Measurements from ENCODE around the gene TMEM151A.

The TMEM151A gene

GRCh38 chr11:66336234-66337102, 44.8 kb downstream of the TMEM151A start, which contains the start of gene RIN1:
Gene RIN1, minus strand, starts transcription at chr11:66336434. Its CDS starts 32 bp downstream, at chr11:66336402.
- DNase-seq (ENCODE audit: low read depth, low spot score), result peak; percentile 90

DNA sequence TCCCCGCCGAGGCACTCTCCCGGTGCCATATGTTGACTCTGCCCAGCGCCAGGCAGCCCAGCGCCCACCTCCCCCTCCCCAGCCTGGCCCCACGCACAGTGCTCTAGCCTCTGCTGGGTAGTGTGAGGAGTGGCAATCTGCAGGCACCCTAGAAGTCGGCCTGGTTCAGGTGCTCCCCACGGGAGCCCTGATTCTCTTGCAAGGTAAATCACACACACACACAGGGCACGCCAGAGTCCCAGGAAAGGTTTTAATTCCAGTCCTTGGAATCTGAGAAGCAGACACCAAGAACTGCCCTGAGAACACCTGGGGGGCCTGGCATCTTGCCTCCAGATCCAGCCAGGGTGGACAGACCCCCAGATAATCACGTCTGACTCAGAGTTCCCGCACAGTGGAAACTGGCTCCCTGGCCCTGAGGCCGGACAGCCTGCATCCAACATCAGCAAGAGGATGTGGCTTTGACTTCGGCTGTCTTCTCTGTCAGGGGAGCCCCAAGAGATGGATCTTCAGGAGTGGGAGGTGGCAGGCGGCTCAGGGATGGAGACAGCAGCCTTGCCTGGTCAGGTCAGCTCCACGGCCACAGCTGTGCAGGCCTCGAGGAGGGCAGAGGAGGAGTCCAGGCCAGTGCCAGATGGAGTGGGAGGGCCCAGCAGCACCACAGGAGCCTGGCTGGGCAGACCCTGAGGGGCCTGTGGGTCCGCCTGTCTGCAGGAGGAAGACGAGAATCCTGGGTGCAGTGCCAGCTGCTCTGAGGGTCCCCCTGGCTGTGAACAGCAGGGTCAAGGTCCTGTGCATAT, 45.6 kb downstream of the TMEM151A start:
- DNase-seq (ENCODE audit: low read depth, low spot score), result peak; percentile 48

GRCh38 chr11:66338276-66339161, 46.8 kb downstream of the TMEM151A start:
- DNase-seq (ENCODE audit: low read depth, low spot score), result no peak

GRCh38 chr11:66339162-66339675, 47.5 kb downstream of the TMEM151A start:
- DNase-seq (ENCODE audit: low read depth, low spot score), result no peak

GRCh38 chr11:66339686-66340483, 48.2 kb downstream of the TMEM151A start:
- DNase-seq (ENCODE audit: low read depth, low spot score), result no peak

GRCh38 chr11:66340596-66341501, 49.2 kb downstream of the TMEM151A start:
- DNase-seq (ENCODE audit: low read depth, low spot score), result no peak

DNA sequence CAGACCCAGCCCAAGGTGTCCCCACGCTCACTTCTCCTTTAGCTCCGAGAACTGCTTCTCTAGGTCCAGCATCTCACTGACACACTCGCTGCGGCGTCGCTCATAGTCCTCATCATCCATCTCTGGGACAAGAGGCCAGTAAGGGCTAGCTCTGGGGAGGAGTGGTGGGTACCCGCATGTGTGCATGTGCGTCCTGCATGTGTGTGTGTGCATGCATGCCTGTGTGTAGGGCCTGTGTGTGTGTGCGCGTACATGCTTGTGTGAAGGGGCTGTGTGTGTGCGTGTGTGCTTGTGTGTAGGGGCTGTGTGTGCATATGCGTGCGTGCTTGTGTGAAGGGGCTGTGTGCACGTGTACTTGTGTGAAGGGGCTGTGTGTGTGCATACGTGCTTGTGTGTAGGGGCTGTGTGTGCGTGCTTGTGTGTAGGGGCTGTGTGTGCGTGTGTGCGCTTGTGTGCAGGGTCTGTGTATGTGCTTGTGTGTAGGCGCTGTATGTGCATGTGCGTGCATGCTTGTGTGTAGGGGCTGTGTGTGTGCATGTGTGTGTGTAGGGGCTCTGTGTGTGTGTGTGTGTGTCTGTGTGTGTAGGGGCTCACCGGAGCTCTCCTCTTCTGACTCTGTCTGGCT, 49.9 kb downstream of the TMEM151A start:
- DNase-seq (ENCODE audit: low read depth, low spot score), result no peak

DNA sequence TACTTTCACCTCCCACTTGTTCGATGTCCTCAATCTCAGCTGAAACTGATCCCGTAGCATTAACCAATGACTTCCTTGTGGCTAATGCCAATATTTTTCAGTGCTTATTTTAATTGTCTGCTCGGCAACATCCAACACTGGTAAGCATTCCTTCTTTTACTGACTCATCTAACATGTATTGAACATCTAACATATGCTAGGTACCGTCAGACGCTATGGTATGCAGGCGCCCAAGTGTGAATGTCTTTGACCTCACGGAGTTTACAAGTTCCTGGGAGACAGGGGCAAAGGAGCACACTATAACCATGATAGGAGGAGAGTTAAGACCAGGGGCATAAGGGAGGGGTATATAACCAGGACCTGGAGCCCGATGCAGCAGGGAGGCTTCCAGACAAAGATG, 51.5 kb downstream of the TMEM151A start:
- DNase-seq (ENCODE audit: low read depth, low spot score), result no peak

DNA sequence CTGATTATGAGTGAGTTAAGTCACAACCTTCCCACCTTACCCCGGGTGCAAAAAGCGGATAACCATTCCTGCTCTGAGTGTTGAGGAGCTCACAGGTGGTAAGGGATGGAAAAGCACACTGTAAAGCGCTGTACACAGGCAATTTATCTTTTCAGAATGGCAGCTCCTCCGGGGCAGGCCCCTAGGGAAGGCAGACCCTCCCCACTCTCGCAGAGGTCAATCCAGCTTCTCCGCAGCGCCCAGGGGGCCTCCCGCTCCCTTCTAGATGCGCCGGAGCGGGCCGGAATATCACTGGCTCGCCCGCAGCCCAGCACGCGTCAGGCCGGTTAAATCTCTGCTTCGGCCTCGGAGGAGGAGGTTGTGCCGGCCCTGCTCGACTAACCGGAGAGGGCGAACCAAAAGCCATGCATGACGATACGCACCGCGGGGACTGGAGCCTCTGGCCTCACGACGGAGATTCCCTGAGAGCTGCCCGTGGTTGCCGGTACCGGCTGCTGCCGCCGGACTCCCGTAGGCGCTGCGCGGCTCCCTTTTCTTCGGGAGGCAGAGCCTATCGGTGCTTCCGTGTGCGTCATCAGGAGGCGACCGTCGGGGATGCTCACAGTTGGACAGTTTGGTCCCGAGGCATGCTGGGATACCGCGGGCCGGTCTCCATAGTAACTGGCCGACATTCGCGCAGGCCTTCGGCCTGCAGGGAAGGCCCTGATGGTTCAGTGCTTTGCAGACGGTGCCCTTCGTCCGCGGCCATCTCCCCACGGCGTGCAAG, 53.0 kb downstream of the TMEM151A start, which contains the start of gene BRMS1:
BRMS1 (minus strand) TSS at position 555 of the 766 bp plus-strand sequence. CDS start 2,870 bp downstream, outside the sequence.
- peak; percentile 99 for DNase-seq (ENCODE audit: low read depth, low spot score)

- DNase-seq (ENCODE audit: low read depth, low spot score), result no peak
Measured at GRCh38 chr11:66345316-66345649, 53.6 kb downstream of the TMEM151A start.
